HFFc6 (cell line): ENCODE data around the gene GABPA. TPM values are rescaled to one million over a fixed set of nuclear protein-coding genes. Genes with fewer than 3 reads are reported as not detected.
"Not testable (repeated sequence)": the region's sequence is repeated elsewhere in the genome, so short reads cannot be mapped to it uniquely, and the experiment has no call there.

ENCODE experiments used
- DNase-seq: peaks from one replicate; pipeline ENCODE4 v3.0.0-alpha.2; 2018
- H3K27ac Mint-ChIP-seq: 2 replicates; pipeline ENCODE4 v1.8.0; 2020; ENCODE audit warnings: mild to moderate bottlenecking, mixed read lengths
- H3K27me3 Mint-ChIP-seq: 2 replicates; pipeline ENCODE4 v1.8.0; 2021; ENCODE audit warnings: mild to moderate bottlenecking, moderate library complexity, mixed read lengths; ENCODE audit not compliant: insufficient read depth
- H3K36me3 Mint-ChIP-seq: 2 replicates; pipeline ENCODE4 v1.8.0; 2021; ENCODE audit warnings: low read depth, mixed read lengths
- H3K4me1 Mint-ChIP-seq: 2 replicates; pipeline ENCODE4 v1.8.0; 2020; ENCODE audit warnings: low read depth, mixed read lengths
- H3K4me3 Mint-ChIP-seq: 2 replicates; pipeline ENCODE4 v1.8.0; 2020; ENCODE audit warnings: mild to moderate bottlenecking, moderate library complexity, mixed read lengths
- H3K9me3 Mint-ChIP-seq: 2 replicates; pipeline ENCODE4 v1.8.0; 2020; ENCODE audit warnings: mild to moderate bottlenecking, mixed read lengths
- CTCF ChIP-seq: fragments of 200-600 bp; sonication (generic); IDR thresholded peaks from 2 replicates; pipeline ENCODE4 v1.5.0; 2021; ENCODE audit warnings: antibody characterized with exemption, mild to moderate bottlenecking
- total RNA-seq, 6 experiments: library from RNA; stranded (reverse); fragmentation: NEBNext Ultra II Directional; extraction: Animal tissue kit (Norgen Biotek cat#: 25700); gene quantifications; 2 replicates in 1 of 6; 3 replicates in 5 of 6; pipeline ENCODE4 v1.2.3, GENCODE V29; 2021

Gene GABPA
- total RNA-seq, 6 experiments from 2014 or later: 15.6 to 20.1 (median 18.4) TPM

- Mint-ChIP-seq H3K4me3 (no peak overlapping the region), H3K27ac (no peak overlapping the region), H3K4me1 (peaks cover 13% of the 10 kb centered on the region), H3K36me3 (no peaks in the 10 kb centered on the region), H3K9me3 (no peaks in the 10 kb centered on the region), H3K27me3 (no peaks in the 10 kb centered on the region)
- TF ChIP-seq CTCF: no peak
- no peak for DNase-seq
These were observed 34.0 kb upstream of the GABPA start for GRCh38 chr21:25700741-25701140.

- H3K27me3 Mint-ChIP-seq: no peaks in the 10 kb centered on the region
- peaks cover 13% of the 10 kb centered on the region for H3K4me1 Mint-ChIP-seq
- no peaks in the 10 kb centered on the region for H3K36me3 Mint-ChIP-seq
- no peaks in the 10 kb centered on the region for H3K9me3 Mint-ChIP-seq
- no peak overlapping the region for H3K4me3 Mint-ChIP-seq
- DNase-seq: no peak
- no peak for TF ChIP-seq CTCF
- no peak overlapping the region for H3K27ac Mint-ChIP-seq
These were observed 33.2 kb upstream of the GABPA start for GRCh38 chr21:25701529-25701928.

- no peaks in the 10 kb centered on the region for H3K36me3 Mint-ChIP-seq
- H3K27ac Mint-ChIP-seq: no peak overlapping the region
- H3K9me3 Mint-ChIP-seq: no peaks in the 10 kb centered on the region
These were observed 26.2 kb upstream of the GABPA start for GRCh38 chr21:25708467-25709065.

GRCh38 chr21:25709684-25710265 is 25.0 kb upstream of the GABPA start:
- no peaks in the 10 kb centered on the region for H3K4me1 Mint-ChIP-seq
- no peaks in the 10 kb centered on the region for H3K9me3 Mint-ChIP-seq
- no peaks in the 10 kb centered on the region for H3K27me3 Mint-ChIP-seq
- no peak for DNase-seq
- H3K27ac Mint-ChIP-seq: no peak overlapping the region
- no peaks in the 10 kb centered on the region for H3K36me3 Mint-ChIP-seq
- no peak for TF ChIP-seq CTCF
- no peak overlapping the region for H3K4me3 Mint-ChIP-seq

More at GRCh38 chr21:25708467-25709065, 26.2 kb upstream of the GABPA start:
- Mint-ChIP-seq H3K4me1 (no peaks in the 10 kb centered on the region), H3K4me3 (no peak overlapping the region), H3K27me3 (no peaks in the 10 kb centered on the region)
- peak; percentile 96 for TF ChIP-seq CTCF
- DNase-seq: peak; percentile 33

- no peak for DNase-seq
- no peaks in the 10 kb centered on the region for H3K36me3 Mint-ChIP-seq
- H3K4me3 Mint-ChIP-seq: no peak overlapping the region
- no peaks in the 10 kb centered on the region for H3K27me3 Mint-ChIP-seq
- H3K27ac Mint-ChIP-seq: no peak overlapping the region
- no peaks in the 10 kb centered on the region for H3K9me3 Mint-ChIP-seq
- TF ChIP-seq CTCF: no peak
- H3K4me1 Mint-ChIP-seq: no peaks in the 10 kb centered on the region
These were observed 24.2 kb upstream of the GABPA start for GRCh38 chr21:25710550-25710949.

GRCh38 chr21:25714066-25714465 is 20.7 kb upstream of the GABPA start:
- not testable (repeated sequence) for DNase-seq, H3K9me3 Mint-ChIP-seq, H3K27ac Mint-ChIP-seq, H3K36me3 Mint-ChIP-seq, H3K4me3 Mint-ChIP-seq, H3K4me1 Mint-ChIP-seq, H3K27me3 Mint-ChIP-seq
